Frontal cortex (tissue), 4 donors: ENCODE results near the gene PALMD. TPM values are rescaled to one million over a fixed set of nuclear protein-coding genes. Genes with fewer than 3 reads are reported as not detected.

ENCODE experiments used
- DNase-seq, 2 donors: peaks; one replicate each; pipeline ENCODE4 v3.0.0; 2012; ENCODE audit warnings: low spot score in 2 of 2
- FAIRE-seq: peaks from 2 replicates; lab custom pipeline; 2012; peaks lifted over from hg19 to GRCh38; lab: Jason Lieb, UNC
- total RNA-seq: library from RNA; depleted of rRNA; stranded (reverse); fragments of >200 nt; gene quantifications from one replicate; pipeline ENCODE4 v1.2.3, GENCODE V29; 2014
- donor health status: control.
- donor health status: control.
- donor health status: control.

The PALMD gene
- total RNA-seq, 1 donor from 2014 or later: 40.8 TPM

DNA sequence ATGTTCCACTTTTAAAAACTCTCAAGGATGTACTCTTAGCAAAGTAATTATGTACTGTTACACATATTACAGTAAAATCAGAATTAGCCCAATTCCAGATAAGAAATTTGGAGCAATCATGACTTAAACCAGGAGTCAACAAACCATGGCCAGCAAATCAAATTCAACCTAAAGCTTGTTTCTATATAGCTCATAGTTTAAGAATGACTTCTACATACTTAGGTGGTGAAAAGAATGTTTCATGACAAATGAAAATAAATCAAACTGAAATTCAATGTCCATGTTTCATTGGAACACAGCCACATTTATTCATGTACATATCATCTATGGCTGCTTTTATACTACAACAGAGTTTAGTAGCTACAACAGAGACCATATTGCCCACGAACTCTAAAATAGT lies 85.5 kb downstream of the PALMD start:
- FAIRE-seq: no peak
- DNase-seq: no peak

DNA sequence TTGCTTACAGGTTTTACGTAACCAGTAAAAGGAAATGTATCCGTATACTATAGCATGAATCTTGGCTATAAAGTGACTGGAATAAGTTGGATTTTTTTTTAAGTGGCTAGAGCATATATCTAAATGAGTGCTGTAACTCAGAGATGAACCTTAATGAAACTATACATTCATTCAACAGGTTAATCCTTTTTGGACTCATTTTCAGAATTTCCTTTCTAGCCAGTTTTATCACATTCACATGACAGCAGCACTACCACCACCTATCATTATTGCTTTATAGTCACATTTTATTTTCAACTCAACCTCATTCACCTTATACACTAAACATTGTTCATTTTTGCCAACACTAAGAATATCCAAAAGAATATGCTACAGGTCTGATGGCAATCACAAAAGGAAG lies 89.9 kb downstream of the PALMD start:
- DNase-seq: no peak
- FAIRE-seq: no peak

DNA sequence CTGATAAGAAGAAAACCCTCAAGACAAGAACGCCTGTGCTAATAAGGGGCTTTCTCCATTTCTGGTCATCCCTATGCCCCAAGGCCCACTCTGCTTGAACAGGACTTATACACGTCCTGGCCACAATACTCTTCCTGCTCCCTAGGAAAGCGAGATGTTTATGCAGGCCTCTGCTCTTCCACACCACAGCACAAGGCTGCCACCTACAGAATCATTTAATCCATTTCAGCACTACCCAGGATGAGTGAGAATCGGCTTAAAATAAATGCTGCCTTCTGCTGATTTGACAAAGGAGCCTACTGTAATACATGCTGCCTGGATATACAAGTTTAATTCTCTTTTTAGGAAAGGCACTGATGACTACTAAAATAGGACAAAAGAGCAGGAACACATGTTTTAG lies 91.1 kb downstream of the PALMD start:
- peak; percentile 3 to 36 for DNase-seq
- FAIRE-seq: no peak

DNA sequence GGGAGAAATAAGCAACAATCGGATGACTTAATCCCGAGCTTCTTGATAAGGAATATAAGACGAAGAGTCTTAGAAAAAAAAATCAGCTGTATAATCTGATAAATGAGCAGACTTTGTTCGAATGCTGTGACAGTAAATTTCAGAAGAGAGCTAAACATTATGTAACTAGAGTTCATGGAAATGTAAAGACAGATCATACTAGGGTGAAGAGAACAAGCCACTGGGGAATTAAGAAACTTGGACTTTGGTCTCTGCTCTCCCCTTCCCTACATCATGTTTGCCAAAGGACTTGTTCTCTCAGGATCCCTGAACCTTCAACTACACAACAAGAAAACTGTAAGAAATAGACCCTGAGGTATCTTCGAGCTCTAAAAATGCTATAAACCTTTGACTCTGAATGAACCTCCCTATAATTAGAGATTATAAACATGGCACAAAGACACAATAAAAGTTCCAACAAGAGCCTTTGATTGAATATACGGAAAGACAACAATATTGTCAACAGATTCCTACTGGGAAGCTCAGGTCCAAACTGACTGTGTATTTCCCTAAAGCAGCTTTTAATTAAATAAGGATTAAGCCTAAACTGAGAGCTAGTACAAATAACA lies 93.0 kb downstream of the PALMD start:
- no peak for DNase-seq
- FAIRE-seq: no peak

DNA sequence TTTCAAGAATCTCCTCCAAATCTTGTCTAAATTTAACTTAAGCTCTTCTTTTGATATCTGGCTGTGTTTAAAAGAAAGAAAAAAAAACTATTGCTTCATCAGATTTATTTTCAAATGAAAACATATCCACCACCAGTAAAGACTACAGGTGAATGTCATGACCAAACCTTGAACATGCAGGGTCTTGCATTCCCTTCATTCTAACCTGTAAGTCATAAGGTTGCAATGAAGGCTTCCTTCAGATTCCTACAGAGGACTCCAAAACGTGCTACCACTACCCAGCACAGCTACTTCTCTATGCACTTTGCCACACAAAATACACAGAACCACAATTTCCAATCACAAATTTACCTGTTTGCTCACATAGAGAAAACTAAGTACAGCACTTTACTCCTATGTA lies 94.2 kb downstream of the PALMD start:
- DNase-seq: no peak
- no peak for FAIRE-seq

Other genes starting within 250 kb of the PALMD start
- gene FRRS1, start 120.5 kb downstream of the PALMD start, total RNA-seq: 2.4 TPM
- gene AGL, start 204.2 kb downstream of the PALMD start, total RNA-seq: 36.3 TPM